HepG2 (cell line): ENCODE data around the gene ABCC3. TPM values are rescaled to one million over a fixed set of nuclear protein-coding genes. Genes with fewer than 3 reads are reported as not detected.

Experiments
- AGO1 ChIP-seq: fragments of 200-400 bp; formaldehyde crosslinking; IDR thresholded peaks from 2 replicates; pipeline ENCODE4 v1.6.1; 2017; ENCODE audit warnings: mild to moderate bottlenecking, low read depth, low read length, moderate library complexity; ENCODE audit not compliant: poor library complexity, severe bottlenecking
- ASH2L ChIP-seq: fragments of 300-600, 200-600 bp; sonication (generic); IDR thresholded peaks from 2 replicates; pipeline ENCODE4 v1.7.0; 2017; ENCODE audit warnings: low read depth, mild to moderate bottlenecking, moderate library complexity, mixed read lengths, low read length; ENCODE audit not compliant: insufficient read length
- ATF1 ChIP-seq: IDR thresholded peaks from 2 replicates; pipeline ENCODE4 v1.6.1; 2016; ENCODE audit warnings: mild to moderate bottlenecking, control low read depth
- BCL3 ChIP-seq: sonication (generic); formaldehyde crosslinking; IDR thresholded peaks from 2 replicates; pipeline ENCODE4 v1.5.1; 2020; ENCODE audit warnings: mild to moderate bottlenecking, missing genetic modification reagents, moderate library complexity
- DNMT1 ChIP-seq: sonication (generic); formaldehyde crosslinking; IDR thresholded peaks from 2 replicates; pipeline ENCODE4 v1.5.1; 2020; ENCODE audit warnings: mild to moderate bottlenecking, missing genetic modification reagents
- DR1 ChIP-seq: sonication (generic); formaldehyde crosslinking; IDR thresholded peaks from 2 replicates; pipeline ENCODE4 v1.8.0; 2021; ENCODE audit warnings: mild to moderate bottlenecking, missing genetic modification reagents, inconsistent platforms
- DRAP1 ChIP-seq: IDR thresholded peaks from 2 replicates; pipeline ENCODE4 v1.6.1; 2016; ENCODE audit warnings: missing genetic modification reagents, missing compliant biosample characterization
- EHMT2 ChIP-seq: fragments of 200-600 bp; sonication (generic); IDR thresholded peaks from 2 replicates; pipeline ENCODE4 v1.7.0; 2017; ENCODE audit warnings: antibody characterized with exemption, low read depth, low read length, borderline replicate concordance
- ELF3 ChIP-seq: IDR thresholded peaks from 2 replicates; pipeline ENCODE4 v1.6.1; 2016; ENCODE audit warnings: missing genetic modification reagents, missing compliant biosample characterization
- FOXA3 ChIP-seq: IDR thresholded peaks from 2 replicates; pipeline ENCODE4 v1.6.1; 2016; ENCODE audit warnings: missing genetic modification reagents, missing compliant biosample characterization
- KAT8 ChIP-seq: IDR thresholded peaks from 2 replicates; pipeline ENCODE4 v1.6.1; 2016; ENCODE audit warnings: missing genetic modification reagents, missing compliant biosample characterization
- KLF13 ChIP-seq: sonication (generic); formaldehyde crosslinking; IDR thresholded peaks from 2 replicates; pipeline ENCODE4 v1.4.0; 2020; ENCODE audit warnings: mild to moderate bottlenecking, missing genetic modification reagents
- MAX ChIP-seq: IDR thresholded peaks from 2 replicates; pipeline ENCODE4 v1.6.1; 2012; ENCODE audit warnings: inconsistent platforms
- NCOA2 ChIP-seq: sonication (generic); formaldehyde crosslinking; IDR thresholded peaks from 2 replicates; pipeline ENCODE4 v1.8.0; 2022; ENCODE audit warnings: inconsistent platforms
- NR2F1 ChIP-seq, 2 experiments: fragments of 450-650 bp in 1 of 2; formaldehyde crosslinking in 1 of 2; IDR thresholded peaks; 2 replicates each; pipeline versions ENCODE4 v1.5.0 to v1.6.1; 2016 to 2020; ENCODE audit warnings: mild to moderate bottlenecking in 1 of 2, missing compliant biosample characterization in 1 of 2, missing genetic modification reagents in 1 of 2, moderate library complexity in 1 of 2
- REL ChIP-seq: sonication (generic); formaldehyde crosslinking; conservative IDR thresholded peaks from 2 replicates; pipeline ENCODE4 v1.8.0; 2022; ENCODE audit warnings: mild to moderate bottlenecking, missing genetic modification reagents, moderate library complexity
- RORA ChIP-seq: sonication (generic); formaldehyde crosslinking; IDR thresholded peaks from 2 replicates; pipeline ENCODE4 v1.5.0; 2020; ENCODE audit warnings: mild to moderate bottlenecking, missing genetic modification reagents, moderate library complexity
- SMAD1 ChIP-seq: sonication (generic); formaldehyde crosslinking; IDR thresholded peaks from 2 replicates; pipeline ENCODE4 v1.4.0; 2020; ENCODE audit warnings: missing genetic modification reagents, low read depth, mild to moderate bottlenecking, borderline replicate concordance
- TAF1 ChIP-seq: sonication (generic); formaldehyde crosslinking; IDR thresholded peaks from 2 replicates; pipeline ENCODE4 v1.4.0; 2020; ENCODE audit warnings: missing genetic modification reagents
- TRIM24 ChIP-seq: sonication (generic); formaldehyde crosslinking; IDR thresholded peaks from 2 replicates; pipeline ENCODE4 v1.8.0; 2022; ENCODE audit warnings: mild to moderate bottlenecking, missing genetic modification reagents
- ZBTB1 ChIP-seq: sonication (generic); formaldehyde crosslinking; IDR thresholded peaks from 2 replicates; pipeline ENCODE4 v1.4.0; 2020; ENCODE audit warnings: missing genetic modification reagents, borderline replicate concordance
- ZBTB7A ChIP-seq: sonication (generic); formaldehyde crosslinking; IDR thresholded peaks from 2 replicates; pipeline ENCODE4 v1.8.0; 2022; ENCODE audit warnings: mild to moderate bottlenecking, missing genetic modification reagents
- ZFP1 ChIP-seq: IDR thresholded peaks from 2 replicates; pipeline ENCODE4 v1.6.1; 2016
- ZNF430 ChIP-seq: sonication (generic); formaldehyde crosslinking; IDR thresholded peaks from 2 replicates; pipeline ENCODE4 v1.9.0; 2021; ENCODE audit warnings: mild to moderate bottlenecking, missing genetic modification reagents
- ZNF720 ChIP-seq: sonication (generic); formaldehyde crosslinking; IDR thresholded peaks from 2 replicates; pipeline ENCODE4 v1.4.0; 2020; ENCODE audit warnings: missing genetic modification reagents
- ZNF768 ChIP-seq: sonication (generic); formaldehyde crosslinking; IDR thresholded peaks from 2 replicates; pipeline ENCODE4 v1.4.0; 2020; ENCODE audit warnings: missing genetic modification reagents
- ZNF792 ChIP-seq: IDR thresholded peaks from 2 replicates; pipeline ENCODE4 v1.6.1; 2016
- polyA plus RNA-seq, 8 experiments: library from polyadenylated mRNA; depleted of rRNA in 3 of 8; stranded (reverse) in 7 of 8; unstranded in 1 of 8; fragments of >200 nt; fragmentation: Illumina TruSeq in 4 of 8; extraction: Trizol in 4 of 8; gene quantifications; 2 replicates each; pipeline versions ENCODE4 v1.2.1 to v1.2.3, GENCODE V29; 2011 to 2016; ENCODE audit warnings: low read depth in 4 of 8, missing spikeins in 1 of 8, mixed read lengths in 1 of 8; ENCODE audit not compliant: insufficient read depth in 1 of 8
- total RNA-seq, 5 experiments: library from RNA; depleted of rRNA; stranded (reverse); fragments of >200 nt; fragmentation: Illumina TruSeq; extraction: Trizol; gene quantifications; 2 replicates each; pipeline ENCODE4 v1.2.3, GENCODE V29; 2016; ENCODE audit warnings: low read depth in 1 of 5

ABCC3 gene
- total and polyA plus RNA-seq, 2 of the 13 experiments (the other 11 are each of a cell fraction or from before 2014, with no cell fraction given): 25.2 to 50.7 TPM

- TF ChIP-seq ZNF430 (CRISPR knock-in tag): no peak
- no peak for TF ChIP-seq KLF13 (CRISPR knock-in tag)
- no peak for TF ChIP-seq TAF1
- TF ChIP-seq ELF3 (CRISPR knock-in tag): 0 out of 2 replicates have a peak, but pooled peaks have one; percentile 17
- TF ChIP-seq KAT8: no peak
- TF ChIP-seq MAX: peak; percentile 56; the same call in 1 of the 2 replicates
- TF ChIP-seq BCL3 (CRISPR knock-in tag): peak; percentile 69; the same call in 1 of the 2 replicates
- 0 out of 2 replicates have a peak, but pooled peaks have one; percentile 49 for TF ChIP-seq ZNF792 (CRISPR knock-in tag)
- no peak for TF ChIP-seq DR1
- no peak for TF ChIP-seq ZNF768
- peak; percentile 71 to 81; a peak in 3 of 4 replicates for TF ChIP-seq NR2F1 (CRISPR knock-in tag; IDR thresholded peaks at IDR 0.05)
- TF ChIP-seq DRAP1: no peak
- TF ChIP-seq REL (CRISPR knock-in tag): no peak
- peak; percentile 62; the same call in 1 of the 2 replicates for TF ChIP-seq ZBTB7A (CRISPR knock-in tag)
- no peak for TF ChIP-seq TRIM24 (CRISPR knock-in tag)
- TF ChIP-seq ZNF720 (CRISPR knock-in tag): no peak
- no peak; the same call in 1 of the 2 replicates for TF ChIP-seq NCOA2 (CRISPR knock-in tag)
- TF ChIP-seq AGO1: no peak
- TF ChIP-seq EHMT2: no peak
- TF ChIP-seq RORA (CRISPR knock-in tag): no peak
- TF ChIP-seq ZBTB1 (CRISPR knock-in tag): no peak
- no peak for TF ChIP-seq ATF1 (CRISPR knock-in tag)
- no peak for TF ChIP-seq DNMT1 (CRISPR knock-in tag)
- TF ChIP-seq SMAD1 (CRISPR knock-in tag): no peak
- TF ChIP-seq FOXA3 (CRISPR knock-in tag): peak; percentile 45; the same call in 1 of the 2 replicates
- peak; percentile 20 for TF ChIP-seq ASH2L
- no peak for TF ChIP-seq ZFP1 (CRISPR knock-in tag)
These were observed 44.4 kb downstream of the ABCC3 start (continued) for GRCh38 chr17:50679008-50679544.
